Parathyroid adenoma (tissue), 2 donors: ENCODE measurements around the gene ARHGEF1.

Experiments used
- H2AFZ ChIP-seq: fragments of 300-600 bp; sonication (generic); one replicate; pipeline ENCODE4 v1.7.0; 2017; ENCODE audit warnings: antibody characterized with exemption, mild to moderate bottlenecking
- H3K27ac ChIP-seq: fragments of 300-600 bp; sonication (generic); one replicate; pipeline ENCODE4 v1.7.0; 2017
- H3K27me3 ChIP-seq: fragments of 300-600 bp; sonication (generic); one replicate; pipeline ENCODE4 v1.7.0; 2017; ENCODE audit warnings: low read length; ENCODE audit not compliant: control insufficient read depth, insufficient read depth
- H3K36me3 ChIP-seq: fragments of 300-600 bp; sonication (generic); one replicate; pipeline ENCODE4 v1.7.0; 2017; ENCODE audit warnings: low read length; ENCODE audit not compliant: control insufficient read depth, insufficient read depth
- H3K4me1 ChIP-seq: fragments of 300-600 bp; sonication (generic); one replicate; pipeline ENCODE4 v1.7.0; 2017; ENCODE audit warnings: control low read depth
- H3K4me2 ChIP-seq: fragments of 300-600 bp; sonication (generic); one replicate; pipeline ENCODE4 v1.7.0; 2017; ENCODE audit warnings: low read length
- H3K4me3 ChIP-seq: fragments of 300-600 bp; sonication (generic); one replicate; pipeline ENCODE4 v1.7.0; 2017; ENCODE audit warnings: low read depth, low read length
- H3K79me2 ChIP-seq: fragments of 300-600 bp; sonication (generic); one replicate; pipeline ENCODE4 v1.7.0; 2017; ENCODE audit warnings: control low read depth
- H3K9ac ChIP-seq: fragments of 300-600 bp; sonication (generic); one replicate; pipeline ENCODE4 v1.7.0; 2017; ENCODE audit warnings: mild to moderate bottlenecking
- H3K9me3 ChIP-seq: fragments of 300-600 bp; sonication (generic); one replicate; pipeline ENCODE4 v1.7.0; 2017; ENCODE audit warnings: low read length; ENCODE audit not compliant: control insufficient read depth
- CTCF ChIP-seq: fragments of 300-600 bp; sonication (generic); IDR thresholded peaks from one replicate; pipeline ENCODE4 v1.7.0; 2017; ENCODE audit warnings: antibody characterized with exemption, mild to moderate bottlenecking
- donor health status: primary hyperparathyroidism.

ARHGEF1 gene

GRCh38 chr19:41930322-41930722 is 47.3 kb downstream of the ARHGEF1 start:
- no peak overlapping the region for H3K4me2 ChIP-seq
- no peak overlapping the region for H3K4me3 ChIP-seq
- H2AFZ ChIP-seq, result no peak overlapping the region
- H3K27me3 ChIP-seq, result no peaks in the 10 kb centered on the region
- no peak overlapping the region for H3K27ac ChIP-seq
- H3K9me3 ChIP-seq, result no peaks in the 10 kb centered on the region
- H3K79me2 ChIP-seq, result no peaks in the 10 kb centered on the region
- H3K4me1 ChIP-seq, result peaks cover 22% of the 10 kb centered on the region
- no peak overlapping the region for H3K9ac ChIP-seq
- no peaks in the 10 kb centered on the region for H3K36me3 ChIP-seq
- no peak for TF ChIP-seq CTCF

- Histone ChIP-seq H3K79me2 (no peaks in the 10 kb centered on the region), H3K36me3 (no peaks in the 10 kb centered on the region), H3K9me3 (no peaks in the 10 kb centered on the region), H3K9ac (no peak overlapping the region), H3K4me2 (no peak overlapping the region), H3K27ac (no peak overlapping the region), H3K4me3 (no peak overlapping the region), H2AFZ (no peak overlapping the region), H3K27me3 (no peaks in the 10 kb centered on the region), H3K4me1 (peaks cover 24% of the 10 kb centered on the region)
- TF ChIP-seq CTCF, result peak; percentile 26
Observed at GRCh38 chr19:41930926-41931592, 48.1 kb downstream of the ARHGEF1 start.

- H3K27ac ChIP-seq, result no peak overlapping the region
- H3K36me3 ChIP-seq, result no peaks in the 10 kb centered on the region
- H3K9ac ChIP-seq, result no peak overlapping the region
- TF ChIP-seq CTCF, result no peak
- H3K27me3 ChIP-seq, result no peaks in the 10 kb centered on the region
- H3K4me1 ChIP-seq, result peaks cover 24% of the 10 kb centered on the region
- H3K79me2 ChIP-seq, result no peaks in the 10 kb centered on the region
- no peak overlapping the region for H2AFZ ChIP-seq
- H3K4me2 ChIP-seq, result no peak overlapping the region
- H3K9me3 ChIP-seq, result no peaks in the 10 kb centered on the region
- H3K4me3 ChIP-seq, result no peak overlapping the region
Observed at GRCh38 chr19:41932259-41932719, 49.3 kb downstream of the ARHGEF1 start.

- Histone ChIP-seq H3K4me1 (peaks cover 24% of the 10 kb centered on the region), H3K4me2 (no peak overlapping the region), H3K36me3 (no peaks in the 10 kb centered on the region), H3K27me3 (no peaks in the 10 kb centered on the region), H2AFZ (no peak overlapping the region), H3K9ac (no peak overlapping the region), H3K9me3 (no peaks in the 10 kb centered on the region), H3K27ac (no peak overlapping the region), H3K79me2 (no peaks in the 10 kb centered on the region), H3K4me3 (no peak overlapping the region)
- TF ChIP-seq CTCF, result no peak
Observed at GRCh38 chr19:41932720-41933332, 49.8 kb downstream of the ARHGEF1 start.
